ENCODE measurements around the gene PTPRG.

The PTPRG gene

GRCh38 chr3:62096521-62096920, 535.1 kb downstream of the PTPRG start:
- DNase-seq (ENCODE audit: low spot score): no peak
- TF ChIP-seq, protein P1, sequence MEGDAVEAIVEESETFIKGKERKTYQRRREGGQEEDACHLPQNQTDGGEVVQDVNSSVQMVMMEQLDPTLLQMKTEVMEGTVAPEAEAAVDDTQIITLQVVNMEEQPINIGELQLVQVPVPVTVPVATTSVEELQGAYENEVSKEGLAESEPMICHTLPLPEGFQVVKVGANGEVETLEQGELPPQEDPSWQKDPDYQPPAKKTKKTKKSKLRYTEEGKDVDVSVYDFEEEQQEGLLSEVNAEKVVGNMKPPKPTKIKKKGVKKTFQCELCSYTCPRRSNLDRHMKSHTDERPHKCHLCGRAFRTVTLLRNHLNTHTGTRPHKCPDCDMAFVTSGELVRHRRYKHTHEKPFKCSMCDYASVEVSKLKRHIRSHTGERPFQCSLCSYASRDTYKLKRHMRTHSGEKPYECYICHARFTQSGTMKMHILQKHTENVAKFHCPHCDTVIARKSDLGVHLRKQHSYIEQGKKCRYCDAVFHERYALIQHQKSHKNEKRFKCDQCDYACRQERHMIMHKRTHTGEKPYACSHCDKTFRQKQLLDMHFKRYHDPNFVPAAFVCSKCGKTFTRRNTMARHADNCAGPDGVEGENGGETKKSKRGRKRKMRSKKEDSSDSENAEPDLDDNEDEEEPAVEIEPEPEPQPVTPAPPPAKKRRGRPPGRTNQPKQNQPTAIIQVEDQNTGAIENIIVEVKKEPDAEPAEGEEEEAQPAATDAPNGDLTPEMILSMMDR (IDR thresholded peaks at IDR 0.05): no peak
- Histone ChIP-seq H3K27ac (peak overlapping the region in 1 of 2 donors; percentile 72), H3K4me3 (no peak overlapping the region)

DNA sequence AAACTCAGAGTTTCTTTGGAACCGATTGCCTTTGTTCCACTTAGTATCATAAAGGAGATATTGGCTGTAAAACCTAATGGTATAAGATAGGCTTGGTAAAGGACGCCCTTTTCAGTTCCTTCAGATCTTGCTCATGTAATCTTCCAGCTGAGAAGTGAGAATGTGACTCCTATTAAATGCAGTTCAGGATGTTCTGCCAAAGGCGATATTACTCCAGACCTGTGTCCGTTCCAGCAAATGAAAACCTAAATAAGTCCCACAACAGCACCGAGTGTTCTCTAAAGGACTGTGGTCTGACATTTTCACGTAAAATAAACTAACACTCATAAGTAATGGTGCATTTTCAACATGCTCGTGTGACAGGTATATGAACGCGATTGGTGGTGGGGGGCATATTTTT, 535.8 kb downstream of the PTPRG start:
- Histone ChIP-seq H3K27ac (peak overlapping the region in 1 of 2 donors; percentile 72), H3K4me3 (no peak overlapping the region)
- DNase-seq (ENCODE audit: low spot score): no peak
- TF ChIP-seq, protein P1 (IDR thresholded peaks at IDR 0.05): no peak

DNA sequence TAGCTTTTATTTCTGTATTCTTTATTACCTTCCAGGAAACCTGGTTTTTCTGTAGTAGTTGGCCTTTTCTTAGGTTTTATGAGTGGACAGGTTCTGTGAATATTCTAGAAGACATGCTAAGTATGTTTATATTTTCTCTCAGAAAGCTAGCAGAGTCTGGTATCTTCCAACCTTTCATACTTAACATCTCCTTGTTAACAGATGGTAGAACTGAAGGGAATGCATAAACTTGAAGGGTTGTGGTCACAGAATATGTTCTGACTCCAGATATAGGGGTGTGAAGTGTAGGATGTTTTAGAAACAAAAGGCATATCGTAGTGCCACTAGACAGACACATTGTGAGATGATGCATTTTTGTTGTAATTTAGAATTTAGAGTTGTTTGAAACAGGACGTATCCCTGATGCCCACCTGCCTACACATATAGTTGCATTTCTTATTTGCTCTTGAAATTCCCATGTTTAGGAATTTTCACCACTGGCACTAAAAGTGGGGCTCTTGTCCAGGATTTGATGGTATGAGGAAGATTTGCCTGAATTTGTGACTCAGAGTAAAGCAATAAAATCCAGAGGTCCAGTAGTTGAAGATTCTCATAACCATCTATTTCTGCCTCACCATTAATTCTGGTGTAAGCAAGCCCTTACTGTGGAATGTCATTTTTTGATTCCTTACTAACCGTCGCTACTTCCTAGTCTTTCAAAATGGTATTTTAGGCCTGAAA, 537.4 kb downstream of the PTPRG start:
- H3K27ac ChIP-seq: no peak overlapping the region
- no peak overlapping the region for H3K4me3 ChIP-seq
- DNase-seq (ENCODE audit: low spot score): no peak
- TF ChIP-seq, protein P1 (IDR thresholded peaks at IDR 0.05): no peak

DNA sequence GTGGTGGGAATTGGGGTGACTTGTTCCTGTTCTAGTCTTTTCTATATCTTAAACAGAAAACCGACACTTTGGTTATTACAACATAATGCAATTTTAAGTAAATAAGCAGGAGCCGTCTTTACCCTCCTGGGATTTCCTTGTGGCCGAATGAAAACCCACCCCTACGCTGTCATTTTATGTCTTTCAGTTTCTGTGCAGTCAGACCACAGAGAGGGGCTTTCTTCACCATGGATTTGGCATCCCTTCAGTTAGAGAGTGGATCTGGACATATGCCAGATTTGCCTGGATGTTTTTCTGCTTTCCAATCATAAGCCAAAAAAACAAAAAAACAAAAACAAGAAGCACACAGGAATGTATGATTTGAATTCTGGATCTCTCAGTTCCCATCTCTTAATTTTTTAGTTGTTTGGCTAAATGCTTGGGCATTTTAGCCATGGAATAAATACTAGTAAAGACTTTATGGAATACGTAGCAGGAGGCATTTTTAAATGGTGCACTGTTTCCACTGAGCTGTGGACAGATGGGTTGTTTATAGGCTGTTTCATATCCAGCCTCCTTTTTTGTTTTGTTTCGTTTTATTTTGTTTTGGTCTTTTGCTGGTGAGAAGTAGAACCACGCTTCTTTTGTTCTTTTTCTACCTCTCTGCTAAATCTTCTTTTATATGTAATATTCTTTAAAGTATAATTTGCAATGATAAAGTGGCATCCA, 539.1 kb downstream of the PTPRG start:
- no peak for DNase-seq (ENCODE audit: low spot score)

DNA sequence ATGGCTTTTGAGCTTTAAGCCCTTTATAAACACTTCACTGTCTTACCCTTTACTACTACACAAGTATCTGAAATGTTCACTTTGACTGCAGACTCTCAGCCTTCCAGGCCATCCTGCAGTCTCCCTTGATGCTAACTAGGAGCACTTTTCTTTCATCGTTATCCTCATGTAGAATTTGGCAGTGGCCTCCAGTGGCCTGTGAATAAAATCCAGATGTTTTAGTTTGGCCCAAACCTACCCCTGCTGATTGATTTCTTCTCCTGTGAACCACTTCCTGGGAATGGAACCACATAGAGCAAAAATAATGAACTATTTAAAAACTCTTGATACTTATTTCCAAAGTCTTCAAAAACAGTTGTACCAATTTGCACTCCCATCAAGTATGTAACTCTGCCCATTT, 540.1 kb downstream of the PTPRG start:
- TF ChIP-seq, protein P1 (IDR thresholded peaks at IDR 0.05): no peak
- no peak overlapping the region for H3K27ac ChIP-seq
- no peak overlapping the region for H3K4me3 ChIP-seq
- DNase-seq (ENCODE audit: low spot score): no peak

More for the DNA sequence above, 539.1 kb downstream of the PTPRG start:
- TF ChIP-seq, protein P1 (IDR thresholded peaks at IDR 0.05): no peak
- Histone ChIP-seq H3K27ac (no peak overlapping the region), H3K4me3 (no peak overlapping the region)

DNA sequence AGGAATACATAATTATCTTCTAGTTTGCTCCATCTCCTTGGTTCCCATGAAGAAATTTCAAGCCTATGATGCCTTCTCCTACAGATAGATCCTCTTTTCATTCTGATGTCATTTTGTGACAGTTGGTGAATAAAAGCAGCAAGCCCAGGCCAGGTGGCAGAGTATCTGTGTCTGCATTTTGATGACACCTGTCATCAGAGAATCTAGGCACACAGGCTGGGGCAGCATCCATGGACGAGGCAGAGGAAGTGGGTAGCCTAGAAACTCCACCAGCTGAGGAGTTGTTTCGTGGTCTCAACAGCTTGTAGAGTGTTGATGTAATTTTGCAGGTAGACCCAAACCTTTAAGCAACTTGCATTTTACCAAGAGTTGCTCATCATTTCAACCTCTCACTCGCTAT, 542.2 kb downstream of the PTPRG start:
- TF ChIP-seq, protein P1 (IDR thresholded peaks at IDR 0.05): no peak
- no peak overlapping the region for H3K27ac ChIP-seq
- H3K4me3 ChIP-seq: no peak overlapping the region
- no peak for DNase-seq (ENCODE audit: low spot score)

- TF ChIP-seq, protein P1 (IDR thresholded peaks at IDR 0.05): no peak
- peak; percentile 82 for DNase-seq (ENCODE audit: low spot score)
- Histone ChIP-seq H3K27ac (peak overlapping the region in 1 of 2 donors; percentile 42), H3K4me3 (no peak overlapping the region)
These were observed 548.2 kb downstream of the PTPRG start for GRCh38 chr3:62109534-62109933.

All from coronary artery (tissue), 2 donors.